HG02588 (cell line): Measurements from ENCODE around the gene TWF2.

Source experiments
- ATAC-seq: cut with Tn5 transposase; IDR thresholded peaks from one replicate; pipeline ENCODE4 v1.9.1; 2021; ENCODE audit warnings: mild to moderate bottlenecking, moderate library complexity; ENCODE audit not compliant: unreplicated experiment

The TWF2 gene

DNA sequence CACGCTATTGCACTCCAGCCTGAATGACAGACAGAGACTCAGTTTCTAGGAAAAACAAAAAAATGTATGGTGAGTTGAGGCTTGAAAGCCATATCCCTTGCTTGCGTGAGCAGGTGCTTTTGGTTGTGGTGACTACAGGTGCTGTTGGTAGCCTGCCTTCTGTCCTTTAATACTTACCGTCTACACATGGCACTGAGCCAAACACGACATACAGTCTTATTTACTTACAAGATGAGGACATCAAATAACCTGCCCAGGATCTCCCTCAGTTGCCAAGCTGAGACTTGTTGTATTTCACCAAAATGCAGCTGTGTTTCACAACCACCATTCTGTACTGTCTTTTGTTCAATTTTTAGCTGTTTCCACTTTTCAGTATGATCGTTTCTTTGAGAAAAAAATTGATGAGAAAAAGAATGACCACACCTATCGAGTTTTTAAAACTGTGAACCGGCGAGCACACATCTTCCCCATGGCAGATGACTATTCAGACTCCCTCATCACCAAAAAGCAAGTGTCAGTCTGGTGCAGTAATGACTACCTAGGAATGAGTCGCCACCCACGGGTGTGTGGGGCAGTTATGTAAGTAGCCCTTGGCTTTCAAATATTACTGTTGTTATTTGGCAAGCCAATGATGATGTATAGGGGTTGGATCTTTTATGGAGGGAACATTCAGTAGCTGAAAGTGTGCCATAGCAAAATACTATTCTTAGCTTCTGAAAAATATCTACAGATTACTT is 34.5 kb downstream of the TWF2 start:
- ATAC-seq = no peak

DNA sequence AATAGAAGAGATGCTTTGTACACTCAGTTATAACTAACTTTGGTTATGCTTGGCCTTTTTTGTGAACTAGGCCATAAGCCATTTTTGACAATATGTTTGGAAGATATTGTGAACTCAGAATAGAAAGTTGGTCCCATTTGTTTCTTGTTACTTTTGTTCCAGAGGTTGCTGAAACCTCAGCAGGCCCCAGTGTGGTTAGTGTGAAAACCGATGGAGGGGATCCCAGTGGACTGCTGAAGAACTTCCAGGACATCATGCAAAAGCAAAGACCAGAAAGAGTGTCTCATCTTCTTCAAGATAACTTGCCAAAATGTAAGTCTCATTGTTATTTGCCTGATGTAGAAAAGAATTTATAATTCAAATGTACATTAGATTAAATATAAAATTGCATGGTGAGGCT is 35.3 kb downstream of the TWF2 start:
- no peak for ATAC-seq

DNA sequence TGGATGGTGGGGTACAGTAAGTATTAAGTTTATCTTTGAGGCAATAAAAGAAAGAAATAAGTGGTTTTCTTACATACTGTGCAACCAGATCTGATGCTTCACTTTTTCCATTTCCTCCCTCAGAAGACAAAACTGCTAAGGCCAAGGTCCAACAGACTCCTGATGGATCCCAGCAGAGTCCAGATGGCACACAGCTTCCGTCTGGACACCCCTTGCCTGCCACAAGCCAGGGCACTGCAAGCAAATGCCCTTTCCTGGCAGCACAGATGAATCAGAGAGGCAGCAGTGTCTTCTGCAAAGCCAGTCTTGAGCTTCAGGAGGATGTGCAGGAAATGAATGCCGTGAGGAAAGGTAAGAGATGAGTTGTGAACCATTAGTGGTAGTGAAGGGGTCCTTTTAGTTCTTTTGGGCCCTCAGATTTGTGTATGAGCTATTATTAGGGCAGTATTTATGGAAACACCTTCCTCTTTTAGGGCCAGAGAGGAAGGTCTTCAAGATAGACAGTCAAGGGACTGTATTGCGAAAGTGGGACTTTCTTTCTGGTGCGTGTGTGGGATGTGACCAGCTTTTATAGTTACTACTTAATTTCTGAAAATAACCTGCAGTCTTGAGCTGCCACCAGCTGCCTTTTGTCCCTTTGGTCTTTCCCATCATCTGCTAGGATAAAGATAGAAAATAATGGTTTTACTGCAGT is 36.4 kb downstream of the TWF2 start:
- no peak for ATAC-seq

DNA sequence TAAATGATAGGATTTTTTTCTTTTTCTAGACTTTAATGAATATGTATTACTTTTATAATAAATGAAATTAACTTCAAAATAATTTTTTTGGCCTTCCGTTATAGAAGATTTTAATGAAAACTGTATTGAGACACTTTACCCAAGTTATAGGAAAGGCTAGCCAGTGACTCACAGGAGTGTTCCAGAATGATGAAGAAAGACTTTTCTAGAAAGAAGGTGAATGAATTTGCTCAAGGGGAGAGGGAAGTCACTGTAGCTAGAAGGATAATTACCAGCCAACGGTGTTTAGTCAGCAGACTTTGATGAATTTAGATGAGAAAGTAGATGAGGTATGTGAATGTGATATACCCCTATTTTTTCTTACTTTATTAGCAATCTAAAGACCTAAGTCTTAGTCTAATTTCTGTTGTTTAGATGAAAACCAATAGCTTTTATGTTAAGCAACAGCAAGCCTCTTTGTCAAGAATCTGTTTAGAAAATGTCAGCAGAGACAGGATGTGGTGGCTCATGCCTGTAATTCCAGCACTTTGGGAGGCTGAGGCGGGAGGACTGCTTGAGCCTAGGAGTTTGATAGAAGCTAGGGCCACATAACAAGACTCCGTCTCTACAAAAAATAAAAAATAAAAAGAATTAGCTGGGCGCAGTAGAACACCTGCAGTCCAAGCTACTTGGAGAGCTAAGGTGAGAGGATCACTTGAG is 37.8 kb downstream of the TWF2 start:
- no peak for ATAC-seq

DNA sequence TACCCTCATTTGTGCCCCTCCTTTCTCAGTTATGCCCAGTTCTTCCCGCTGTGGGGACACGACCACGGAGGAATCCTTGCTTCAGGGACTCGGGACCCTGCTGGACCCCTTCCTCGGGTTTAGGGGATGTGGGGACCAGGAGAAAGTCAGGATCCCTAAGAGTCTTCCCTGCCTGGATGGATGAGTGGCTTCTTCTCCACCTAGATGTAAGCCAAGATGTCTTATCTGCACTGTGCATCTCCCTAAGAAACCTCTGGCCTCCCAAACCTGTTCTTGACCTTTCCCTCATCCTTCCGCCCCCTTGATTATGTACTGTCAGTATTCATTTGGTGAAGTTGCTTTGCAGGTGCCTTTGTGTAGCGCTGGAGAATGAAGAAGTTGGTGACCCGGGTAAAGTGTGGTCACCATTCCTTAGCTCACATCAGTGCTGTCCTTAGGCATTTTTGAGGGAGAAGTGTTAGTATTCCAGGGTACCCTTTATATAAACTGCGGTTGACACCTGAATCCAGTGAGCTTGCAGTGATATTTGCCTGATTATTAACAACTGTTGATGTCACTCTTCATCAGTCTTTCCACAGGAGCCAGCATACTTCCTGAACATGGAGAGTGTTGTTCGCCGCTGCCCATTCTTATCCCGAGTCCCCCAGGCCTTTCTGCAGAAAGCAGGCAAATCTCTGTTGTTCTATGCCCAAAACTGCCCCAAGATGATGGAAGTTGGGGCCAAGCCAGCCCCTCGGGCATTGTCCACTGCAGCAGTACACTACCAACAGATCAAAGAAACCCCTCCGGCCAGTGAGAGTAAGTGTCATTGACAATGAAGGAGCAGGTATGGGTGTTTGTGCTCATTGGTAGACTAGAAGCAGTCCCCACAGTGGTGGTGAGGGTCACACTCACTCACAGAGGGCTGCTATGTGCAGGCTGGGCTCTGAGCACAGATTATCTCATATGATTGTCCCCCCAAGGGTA is 40.0 kb downstream of the TWF2 start:
- ATAC-seq = no peak

DNA sequence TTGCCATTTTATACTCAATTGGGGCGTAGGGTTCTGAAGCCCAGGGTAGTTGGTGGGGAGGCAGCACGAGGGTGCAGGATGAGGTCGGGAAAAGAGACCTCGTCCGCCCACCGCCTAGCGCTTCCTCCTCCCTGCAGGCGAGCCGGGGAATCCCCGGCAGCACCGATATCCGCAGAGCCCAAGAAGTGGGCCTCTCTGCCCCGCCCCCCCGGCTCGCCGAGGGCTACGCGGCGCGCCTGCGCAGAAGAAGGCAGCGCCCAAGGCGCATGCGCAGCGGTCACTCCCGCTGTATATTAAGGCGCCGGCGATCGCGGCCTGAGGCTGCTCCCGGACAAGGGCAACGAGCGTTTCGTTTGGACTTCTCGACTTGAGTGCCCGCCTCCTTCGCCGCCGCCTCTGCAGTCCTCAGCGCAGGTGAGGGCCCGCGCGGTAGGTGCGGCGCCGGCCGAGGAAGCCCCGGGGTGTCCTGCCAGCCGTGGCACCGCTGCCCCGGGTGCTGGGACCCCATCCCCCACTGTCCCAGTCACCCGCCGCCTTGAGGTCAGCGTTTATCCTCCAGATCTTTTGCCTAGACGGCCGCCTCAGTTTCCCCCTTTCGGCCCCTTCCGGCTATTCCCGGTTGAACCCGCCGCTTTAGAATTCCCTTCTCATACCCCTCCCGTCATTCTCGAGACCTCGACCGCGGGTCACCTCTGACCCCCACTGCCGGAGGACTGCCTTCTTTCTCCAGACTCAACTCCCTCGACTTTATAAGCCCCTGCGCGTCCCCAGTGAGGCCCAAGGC is 40.9 kb downstream of the TWF2 start, which contains the start of gene ALAS1:
ALAS1 (plus strand) TSS at position 319 of the 784 bp plus-strand sequence. CDS start 1,082 bp downstream, outside the sequence.
- ATAC-seq = peak; percentile 78

DNA sequence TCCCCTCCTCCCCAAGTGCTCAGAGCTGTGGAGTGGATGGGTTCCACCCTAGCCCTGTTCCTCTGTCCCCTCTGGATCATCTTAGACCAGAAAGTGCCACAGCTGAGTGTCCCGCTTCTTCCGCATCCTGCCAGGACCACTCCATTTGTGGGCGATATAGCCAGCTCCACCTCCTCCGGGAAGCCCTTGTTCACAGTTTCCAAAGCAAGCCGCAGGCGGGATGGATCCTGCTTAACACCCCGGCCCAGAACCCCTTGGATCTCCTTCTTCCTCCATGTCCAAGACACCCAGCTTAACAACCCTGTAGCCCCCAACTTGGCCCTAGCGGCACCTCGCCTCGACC is 41.5 kb downstream of the TWF2 start:
- no peak for ATAC-seq

DNA sequence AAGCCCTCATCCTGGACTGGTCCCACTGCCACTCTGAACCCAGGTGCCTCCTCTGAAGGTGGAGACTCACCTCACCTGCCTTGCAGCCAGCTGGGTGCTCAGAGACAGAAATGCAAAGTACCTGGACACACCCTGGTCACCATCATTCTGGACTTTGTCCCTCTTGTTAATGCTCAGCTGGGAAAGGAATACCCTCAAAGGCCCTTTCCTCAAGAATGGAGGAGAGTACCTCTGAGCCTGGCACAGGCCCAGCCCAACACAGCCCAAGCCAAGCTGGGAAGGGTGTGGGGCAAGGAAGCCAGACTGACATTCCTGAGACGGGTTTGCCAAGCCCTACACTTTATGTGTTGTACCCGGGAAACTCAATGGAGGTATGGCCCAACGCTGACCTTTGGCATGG is 42.0 kb downstream of the TWF2 start:
- no peak for ATAC-seq

DNA sequence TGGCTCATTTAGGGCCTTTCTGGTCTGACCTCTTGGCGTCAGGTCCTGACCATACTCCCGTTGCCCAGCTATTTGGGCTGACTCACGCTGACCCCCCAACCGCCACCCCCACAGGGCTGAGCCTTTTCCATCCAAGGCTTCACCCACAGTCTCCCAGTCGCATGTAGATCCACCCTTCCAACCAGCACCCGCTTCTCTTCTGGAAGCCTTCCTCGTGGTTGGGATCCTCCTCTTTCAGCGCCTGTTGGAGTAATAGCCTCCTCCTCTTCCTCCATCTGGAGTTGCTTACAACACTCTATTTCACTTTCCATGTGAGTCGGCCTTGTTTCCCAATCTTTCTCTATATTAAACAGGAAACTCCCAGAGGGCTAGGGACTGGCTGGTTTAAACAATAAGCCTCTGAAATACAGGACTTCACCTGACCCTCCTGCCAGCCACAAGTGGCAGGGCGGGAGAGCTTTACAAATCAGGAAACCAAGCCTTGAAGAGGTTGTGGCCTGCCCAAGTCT is 43.1 kb downstream of the TWF2 start:
- ATAC-seq = no peak

DNA sequence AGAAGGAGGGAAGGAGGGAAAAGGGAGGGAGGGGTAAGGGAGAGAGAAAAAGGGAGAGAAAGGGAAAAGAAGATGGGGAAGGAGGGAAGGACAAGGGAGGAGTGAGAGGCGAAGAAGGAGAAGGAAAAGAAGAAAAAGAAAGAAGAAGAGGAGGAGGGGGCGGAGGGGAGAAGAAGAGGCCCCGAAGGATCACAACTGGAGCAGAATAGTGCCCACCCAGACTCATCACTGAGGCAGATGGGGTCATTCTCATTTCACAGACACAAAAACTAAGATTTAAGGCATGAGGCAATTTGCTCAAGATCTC is 43.7 kb downstream of the TWF2 start:
- ATAC-seq = no peak

DNA sequence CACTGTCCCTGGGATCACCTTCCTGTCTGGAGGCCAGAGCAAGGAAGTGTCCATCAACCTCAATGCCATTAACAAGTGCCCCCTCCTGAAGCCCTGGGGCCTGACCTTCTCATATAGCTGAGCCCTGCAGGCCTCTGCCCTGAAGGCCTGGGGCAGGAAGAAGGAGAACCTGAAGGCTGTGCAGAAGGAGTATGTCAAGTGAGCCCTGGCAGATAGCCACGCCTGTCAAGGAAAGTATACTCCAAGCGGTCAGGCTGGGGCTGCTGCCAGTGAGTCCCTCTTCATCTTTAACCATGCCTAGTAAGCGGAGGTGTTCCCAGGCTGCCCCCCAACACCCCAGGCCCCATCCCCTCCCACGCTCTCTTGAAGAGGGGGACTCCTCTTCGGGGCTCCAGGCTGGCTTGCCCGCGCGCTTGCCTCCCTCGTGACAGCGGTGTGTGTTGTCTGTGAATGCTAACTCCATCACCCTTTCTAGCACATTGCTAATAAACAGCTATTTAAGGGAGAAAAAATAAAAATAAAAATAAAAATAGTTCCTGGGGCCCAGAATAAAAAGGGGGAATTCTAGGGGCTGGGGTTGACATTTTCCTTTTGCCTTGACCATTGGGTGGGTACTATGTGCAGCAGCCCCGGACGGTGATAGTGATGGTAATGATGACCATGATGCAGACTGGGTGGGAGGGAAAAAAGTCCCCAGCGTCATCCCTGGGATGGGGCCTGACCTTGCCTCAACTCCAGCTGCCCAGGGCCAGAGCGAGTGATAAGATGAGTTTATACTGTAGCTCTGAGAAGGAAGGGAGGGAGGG is 44.3 kb downstream of the TWF2 start:
- ATAC-seq = no peak

DNA sequence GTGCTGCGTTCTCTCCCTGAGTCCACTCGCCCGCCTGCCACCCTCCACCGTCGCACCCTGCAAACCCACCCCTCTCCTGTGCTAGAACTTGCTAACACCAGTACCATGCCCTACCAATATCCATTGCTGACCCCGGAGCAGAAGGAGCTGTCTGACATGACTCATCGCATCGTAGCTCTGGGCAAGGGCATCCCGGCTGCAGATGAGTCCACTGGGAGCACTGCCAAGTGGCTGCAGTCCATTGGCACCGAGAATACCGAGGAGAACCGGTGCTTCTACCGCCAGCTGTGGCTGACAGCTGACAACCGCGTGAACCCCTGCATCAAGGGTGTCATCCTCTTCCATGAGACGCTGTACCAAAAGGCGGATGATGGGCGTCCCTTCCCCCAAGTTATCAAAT is 45.9 kb downstream of the TWF2 start:
- ATAC-seq = no peak

DNA sequence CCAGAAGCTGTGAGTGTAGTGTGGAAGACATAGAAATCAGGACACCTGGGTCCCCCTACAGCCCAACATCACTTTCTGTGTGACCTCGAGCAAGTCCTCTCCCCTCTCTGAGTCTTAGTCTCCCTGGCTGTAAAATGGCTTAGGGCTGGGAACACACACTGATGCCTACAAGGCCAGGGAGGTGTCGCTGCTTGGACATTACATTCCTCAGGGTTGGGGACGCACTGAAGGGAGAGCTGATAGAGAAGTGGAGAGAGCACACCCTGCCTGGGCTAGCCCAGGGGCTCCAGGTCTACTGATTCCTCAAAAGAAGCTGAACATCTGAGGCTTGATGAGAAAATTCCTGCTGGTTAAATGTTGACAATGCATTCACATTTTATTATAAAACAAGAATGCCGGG is 47.3 kb downstream of the TWF2 start:
- no peak for ATAC-seq

DNA sequence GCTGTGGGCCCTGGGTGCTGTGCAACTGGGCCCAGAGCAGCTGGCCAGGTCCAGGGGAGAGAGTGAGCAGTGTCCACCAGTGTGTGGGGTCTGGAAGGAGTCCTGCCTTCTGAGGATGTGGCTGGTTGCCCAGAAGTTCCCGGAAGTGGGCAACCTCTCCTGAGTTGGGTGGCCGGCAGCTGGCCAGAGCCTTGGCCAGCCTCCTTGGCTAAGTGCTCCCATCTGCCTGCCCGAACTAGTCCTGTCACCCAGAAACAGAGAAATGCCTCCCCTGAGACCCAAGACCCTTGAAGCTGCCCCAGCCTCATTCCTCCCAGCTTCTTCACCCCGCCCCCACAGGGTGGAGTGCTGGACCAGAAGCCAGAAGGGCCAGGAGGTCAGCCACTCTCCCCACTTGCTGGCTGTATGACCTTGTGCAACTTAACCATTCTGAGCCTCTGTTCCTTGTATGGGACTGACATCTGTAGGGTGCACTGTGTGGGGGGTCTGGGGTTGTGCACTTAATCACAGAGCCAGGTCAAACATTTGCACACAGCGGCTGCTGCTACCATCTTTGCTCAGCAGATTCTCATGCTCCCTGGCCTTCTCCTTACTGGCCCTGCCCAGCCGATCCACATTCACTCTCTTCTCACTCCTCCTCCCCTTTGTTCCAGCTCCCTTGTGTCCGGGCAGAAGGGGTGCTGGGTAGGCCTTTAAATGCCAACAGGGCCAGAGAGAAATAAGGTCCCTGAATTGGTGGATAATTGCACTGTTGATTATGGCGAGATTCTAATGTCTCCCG is 48.5 kb downstream of the TWF2 start:
- ATAC-seq = no peak

DNA sequence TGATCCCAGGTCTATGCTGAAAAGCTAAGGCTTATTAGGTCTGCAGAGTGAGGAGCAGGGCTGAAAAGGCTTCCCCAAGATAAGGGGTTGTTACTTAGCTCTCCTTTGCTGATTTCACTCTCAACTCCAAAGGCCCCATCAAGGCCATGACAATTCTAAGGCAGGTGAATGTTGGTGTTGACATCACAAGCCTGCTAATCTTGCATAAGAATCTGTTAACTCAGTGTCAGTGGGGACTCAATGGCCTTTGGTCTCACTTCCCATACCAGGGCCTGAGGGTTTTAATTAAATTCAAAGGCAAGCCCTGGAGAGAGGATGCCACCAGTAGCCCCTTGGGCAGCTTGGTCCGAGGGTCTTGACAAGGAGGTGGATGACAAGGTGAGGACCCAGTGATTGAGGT is 50.4 kb downstream of the TWF2 start:
- no peak for ATAC-seq

DNA sequence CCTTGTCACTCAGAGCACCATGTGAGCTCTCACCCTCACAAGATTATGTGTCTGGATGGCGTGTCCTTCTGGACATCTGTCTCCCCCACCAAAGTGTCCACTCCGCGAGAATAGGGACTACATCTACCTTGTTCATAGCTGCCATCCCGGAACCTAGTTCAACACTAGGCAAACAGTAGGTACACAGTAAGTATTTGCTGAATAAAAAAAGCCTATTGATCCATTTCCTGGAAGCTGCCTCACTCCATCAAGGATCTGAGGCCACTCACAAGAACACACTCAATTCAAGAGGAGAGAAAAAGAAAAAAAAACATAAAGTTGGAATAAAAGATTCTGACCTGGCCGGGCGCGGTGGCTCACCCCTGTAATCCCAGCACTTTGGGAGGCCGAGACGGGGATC is 52.2 kb downstream of the TWF2 start:
- no peak for ATAC-seq

DNA sequence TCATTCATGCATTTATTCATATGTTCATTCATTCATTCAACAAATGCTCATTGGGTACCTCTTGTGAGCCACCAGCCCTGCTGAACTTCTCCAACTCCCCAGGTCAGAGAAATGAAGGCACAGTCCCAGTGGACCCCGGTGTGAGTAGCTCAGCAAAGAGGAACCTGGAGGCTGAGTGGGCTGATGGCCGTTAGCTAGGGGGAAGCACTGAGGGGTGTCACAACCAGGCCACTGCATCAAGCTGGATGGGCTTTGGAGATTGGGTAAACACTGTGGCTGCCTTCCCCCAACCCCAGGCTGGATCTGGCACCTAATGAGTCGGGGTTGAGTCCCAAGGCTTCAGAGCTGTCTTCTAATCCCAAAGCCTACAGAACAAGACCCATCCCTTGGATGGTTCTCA is 53.1 kb downstream of the TWF2 start:
- ATAC-seq = no peak

DNA sequence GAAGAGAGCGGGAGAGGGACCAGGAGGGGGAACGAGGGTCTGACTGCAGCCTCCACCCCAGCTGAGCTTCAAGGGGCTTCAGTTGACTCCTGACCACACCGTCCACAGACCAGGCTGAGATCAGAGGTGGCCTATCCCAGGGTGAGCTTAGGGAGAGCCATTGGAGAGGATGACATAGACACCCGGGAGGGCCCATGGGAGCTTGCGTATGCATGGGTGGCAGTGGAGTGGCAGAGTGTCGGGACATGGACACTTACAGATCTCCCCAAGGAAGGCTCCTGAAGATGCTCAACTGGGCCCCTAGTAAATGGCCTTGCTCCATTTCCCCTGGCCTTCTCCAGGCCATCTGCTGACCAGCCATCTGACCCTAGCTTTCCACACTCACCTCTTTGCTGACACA is 53.6 kb downstream of the TWF2 start:
- ATAC-seq = no peak

DNA sequence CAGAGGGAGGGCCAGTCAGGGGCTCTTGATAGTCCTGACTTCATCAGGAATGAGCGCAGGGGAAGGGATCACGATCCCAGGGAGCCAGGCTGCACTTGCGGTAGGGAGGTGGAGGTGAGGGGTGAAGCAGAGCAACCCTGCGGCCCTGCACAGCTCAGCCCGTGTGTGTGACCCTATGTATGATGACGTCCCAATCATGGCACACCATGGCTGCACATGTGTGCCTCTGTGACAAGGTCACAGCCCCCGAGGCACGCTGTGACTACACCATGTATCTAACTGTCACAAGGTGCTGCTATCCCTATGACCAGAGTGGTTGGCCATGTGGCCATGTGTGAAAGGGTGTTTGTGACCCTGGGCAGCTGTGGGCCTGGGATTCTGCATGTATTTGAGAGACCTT is 54.3 kb downstream of the TWF2 start:
- no peak for ATAC-seq
